OCI-LY1 (cell line): ENCODE results near the gene GPSM1.

ENCODE experiments used
- CTCF ChIP-seq: fragments of 200-600 bp; sonication (generic), shearing (Covaris generic); IDR thresholded peaks from 2 replicates; pipeline ENCODE4 v1.5.1; 2017; ENCODE audit warnings: mild to moderate bottlenecking, antibody characterized with exemption, low read length, moderate library complexity, mixed read lengths
- EZH2 ChIP-seq: fragments of 200-600 bp; sonication (generic), shearing (Covaris generic); IDR thresholded peaks from 2 replicates; pipeline ENCODE4 v1.8.0; 2017; ENCODE audit warnings: borderline replicate concordance, mixed run types, mild to moderate bottlenecking, antibody characterized with exemption, low read length, moderate library complexity, mixed read lengths

DNA sequence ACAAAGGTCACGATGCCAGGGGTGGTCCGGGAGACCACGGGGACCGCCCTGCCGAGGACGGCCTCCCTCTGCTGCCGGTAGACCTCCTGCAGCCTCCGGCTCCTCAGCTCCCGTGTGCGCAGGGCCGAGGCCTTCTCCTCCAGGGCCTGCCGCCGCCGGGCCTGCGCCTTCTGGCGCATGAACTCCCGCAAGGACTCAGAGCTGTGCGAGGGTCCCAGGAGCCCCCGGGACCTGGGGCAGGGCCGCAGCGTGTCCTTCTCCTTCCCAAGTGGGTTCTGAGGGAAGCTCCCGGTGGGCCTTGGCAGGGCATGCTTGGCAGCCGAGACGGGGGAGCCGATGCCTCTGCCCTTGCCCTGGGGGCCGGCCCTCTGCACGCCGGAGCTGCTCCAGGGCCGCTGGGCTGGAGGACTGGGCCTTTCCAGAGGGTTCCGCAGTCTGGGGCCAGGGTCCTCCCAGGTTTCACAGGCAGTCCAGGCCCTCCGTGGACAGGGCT is 36.8 kb upstream of the GPSM1 start:
- no peak for TF ChIP-seq CTCF
- no peak for TF ChIP-seq EZH2
